T-helper 1 cell treated with Interleukin-12 subunit alpha and Interleukin-12 subunit beta and Interleukin-4 antibody, amounts not matched to agents 30 μg/mL and 1 μg/mL, for 36 hours (primary cell): ENCODE data around the gene CALCOCO1.

ENCODE experiments used
- H3K27ac Mint-ChIP-seq: one replicate; pipeline ENCODE4 v1.8.0; 2021; ENCODE audit warnings: mild to moderate bottlenecking, mixed read lengths
- H3K27me3 Mint-ChIP-seq: one replicate; pipeline ENCODE4 v1.8.0; 2021; ENCODE audit warnings: low read depth, mixed read lengths
- H3K36me3 Mint-ChIP-seq: one replicate; pipeline ENCODE4 v1.8.0; 2021; ENCODE audit warnings: low read depth, mixed read lengths
- H3K4me1 Mint-ChIP-seq: one replicate; pipeline ENCODE4 v1.8.0; 2021; ENCODE audit warnings: low read depth, mixed read lengths
- H3K4me3 Mint-ChIP-seq: one replicate; pipeline ENCODE4 v1.8.0; 2021; ENCODE audit warnings: mild to moderate bottlenecking, moderate library complexity, mixed read lengths
- H3K9me3 Mint-ChIP-seq: one replicate; pipeline ENCODE4 v1.8.0; 2021; ENCODE audit warnings: mixed read lengths

CALCOCO1 gene

GRCh38 chr12:53706080-53706479 is 21.2 kb downstream of the CALCOCO1 start:
- Mint-ChIP-seq H3K36me3 (peaks cover 1% of the 10 kb centered on the region), H3K9me3 (no peaks in the 10 kb centered on the region), H3K27me3 (peaks cover 65% of the 10 kb centered on the region), H3K4me1 (peaks cover 2% of the 10 kb centered on the region), H3K27ac (no peak overlapping the region), H3K4me3 (no peak overlapping the region)

- H3K27ac Mint-ChIP-seq, result no peak overlapping the region
- H3K4me1 Mint-ChIP-seq, result peaks cover 2% of the 10 kb centered on the region
- H3K9me3 Mint-ChIP-seq, result no peaks in the 10 kb centered on the region
- no peak overlapping the region for H3K4me3 Mint-ChIP-seq
- peaks cover 82% of the 10 kb centered on the region for H3K27me3 Mint-ChIP-seq
- no peaks in the 10 kb centered on the region for H3K36me3 Mint-ChIP-seq
Observed at GRCh38 chr12:53703756-53704155, 23.5 kb downstream of the CALCOCO1 start.

GRCh38 chr12:53701518-53702264 is 25.6 kb downstream of the CALCOCO1 start:
- Mint-ChIP-seq H3K4me3 (no peak overlapping the region), H3K4me1 (peaks cover 6% of the 10 kb centered on the region), H3K27me3 (peaks cover 90% of the 10 kb centered on the region), H3K27ac (no peak overlapping the region), H3K9me3 (no peaks in the 10 kb centered on the region), H3K36me3 (no peaks in the 10 kb centered on the region)

GRCh38 chr12:53700567-53700966 is 26.7 kb downstream of the CALCOCO1 start:
- H3K4me1 Mint-ChIP-seq, result peaks cover 9% of the 10 kb centered on the region
- H3K9me3 Mint-ChIP-seq, result no peaks in the 10 kb centered on the region
- no peaks in the 10 kb centered on the region for H3K36me3 Mint-ChIP-seq
- no peak overlapping the region for H3K27ac Mint-ChIP-seq
- peaks cover 91% of the 10 kb centered on the region for H3K27me3 Mint-ChIP-seq
- no peak overlapping the region for H3K4me3 Mint-ChIP-seq

GRCh38 chr12:53699678-53700025 is 27.6 kb downstream of the CALCOCO1 start:
- no peak overlapping the region for H3K4me3 Mint-ChIP-seq
- H3K27ac Mint-ChIP-seq, result no peak overlapping the region
- H3K36me3 Mint-ChIP-seq, result no peaks in the 10 kb centered on the region
- H3K4me1 Mint-ChIP-seq, result peaks cover 14% of the 10 kb centered on the region
- no peaks in the 10 kb centered on the region for H3K9me3 Mint-ChIP-seq
- H3K27me3 Mint-ChIP-seq, result peaks cover 97% of the 10 kb centered on the region

GRCh38 chr12:53698948-53699677 is 28.1 kb downstream of the CALCOCO1 start:
- H3K27me3 Mint-ChIP-seq, result peaks cover 97% of the 10 kb centered on the region
- H3K4me3 Mint-ChIP-seq, result no peak overlapping the region

GRCh38 chr12:53696655-53697331 is 30.5 kb downstream of the CALCOCO1 start:
- Mint-ChIP-seq H3K36me3 (no peaks in the 10 kb centered on the region), H3K4me1 (peaks cover 12% of the 10 kb centered on the region), H3K27ac (no peak overlapping the region), H3K9me3 (no peaks in the 10 kb centered on the region), H3K4me3 (no peak overlapping the region), H3K27me3 (peaks cover 96% of the 10 kb centered on the region)

More at GRCh38 chr12:53698948-53699677, 28.1 kb downstream of the CALCOCO1 start:
- Mint-ChIP-seq H3K27ac (no peak overlapping the region), H3K9me3 (no peaks in the 10 kb centered on the region), H3K36me3 (no peaks in the 10 kb centered on the region), H3K4me1 (peaks cover 14% of the 10 kb centered on the region)

- no peak overlapping the region for H3K4me3 Mint-ChIP-seq
- no peak overlapping the region for H3K27ac Mint-ChIP-seq
- H3K4me1 Mint-ChIP-seq, result peaks cover 12% of the 10 kb centered on the region
- peaks cover 1% of the 10 kb centered on the region for H3K36me3 Mint-ChIP-seq
- no peaks in the 10 kb centered on the region for H3K9me3 Mint-ChIP-seq
- peaks cover 96% of the 10 kb centered on the region for H3K27me3 Mint-ChIP-seq
Observed at GRCh38 chr12:53696285-53696654, 31.0 kb downstream of the CALCOCO1 start.

GRCh38 chr12:53695152-53696145 is 31.8 kb downstream of the CALCOCO1 start:
- Mint-ChIP-seq H3K9me3 (no peaks in the 10 kb centered on the region), H3K27ac (no peak overlapping the region), H3K4me1 (peaks cover 12% of the 10 kb centered on the region), H3K27me3 (peaks cover 91% of the 10 kb centered on the region), H3K36me3 (peaks cover 1% of the 10 kb centered on the region), H3K4me3 (peak overlapping the region; percentile 47)

GRCh38 chr12:53694756-53695151 is 32.5 kb downstream of the CALCOCO1 start:
- Mint-ChIP-seq H3K27me3 (peaks cover 89% of the 10 kb centered on the region), H3K36me3 (peaks cover 1% of the 10 kb centered on the region), H3K9me3 (no peaks in the 10 kb centered on the region), H3K27ac (no peak overlapping the region), H3K4me1 (peaks cover 12% of the 10 kb centered on the region), H3K4me3 (peak overlapping the region; percentile 47)

GRCh38 chr12:53688134-53688533 is 39.1 kb downstream of the CALCOCO1 start:
- peaks cover 50% of the 10 kb centered on the region for H3K27me3 Mint-ChIP-seq
- H3K36me3 Mint-ChIP-seq, result peaks cover 1% of the 10 kb centered on the region
- H3K9me3 Mint-ChIP-seq, result no peaks in the 10 kb centered on the region
- no peak overlapping the region for H3K27ac Mint-ChIP-seq
- no peak overlapping the region for H3K4me3 Mint-ChIP-seq
- no peaks in the 10 kb centered on the region for H3K4me1 Mint-ChIP-seq

GRCh38 chr12:53686436-53686835 is 40.8 kb downstream of the CALCOCO1 start:
- no peaks in the 10 kb centered on the region for H3K36me3 Mint-ChIP-seq
- no peaks in the 10 kb centered on the region for H3K4me1 Mint-ChIP-seq

GRCh38 chr12:53684654-53685220 is 42.5 kb downstream of the CALCOCO1 start:
- Mint-ChIP-seq H3K36me3 (no peaks in the 10 kb centered on the region), H3K9me3 (no peaks in the 10 kb centered on the region), H3K4me3 (no peak overlapping the region), H3K27ac (no peak overlapping the region), H3K4me1 (no peaks in the 10 kb centered on the region), H3K27me3 (peaks cover 35% of the 10 kb centered on the region)

More at GRCh38 chr12:53686436-53686835, 40.8 kb downstream of the CALCOCO1 start:
- peaks cover 40% of the 10 kb centered on the region for H3K27me3 Mint-ChIP-seq
- H3K4me3 Mint-ChIP-seq, result no peak overlapping the region
- no peaks in the 10 kb centered on the region for H3K9me3 Mint-ChIP-seq
- H3K27ac Mint-ChIP-seq, result no peak overlapping the region

- Mint-ChIP-seq H3K36me3 (no peaks in the 10 kb centered on the region), H3K27me3 (peaks cover 41% of the 10 kb centered on the region), H3K27ac (no peak overlapping the region), H3K4me3 (no peak overlapping the region), H3K9me3 (no peaks in the 10 kb centered on the region), H3K4me1 (no peaks in the 10 kb centered on the region)
Observed at GRCh38 chr12:53683983-53684382, 43.3 kb downstream of the CALCOCO1 start.
